H9 (cell line): ENCODE results near the gene FANK1. TPM values are rescaled to one million over a fixed set of nuclear protein-coding genes. Genes with fewer than 3 reads are reported as not detected.
"Not testable (repeated sequence)": the region's sequence is repeated elsewhere in the genome, so short reads cannot be mapped to it uniquely, and the experiment has no call there.

Experiments used
- DNase-seq: peaks from one replicate; pipeline ENCODE4 v3.0.0-alpha.2; 2017
- H2AFZ ChIP-seq: one replicate; pipeline ENCODE4 v1.6.1; 2013; ENCODE audit warnings: mild to moderate bottlenecking, low read length, control low read depth, moderate library complexity
- H2AK5ac ChIP-seq: 2 replicates; pipeline ENCODE4 v1.6.1; 2013; ENCODE audit warnings: low read length, control low read depth, mixed read lengths; ENCODE audit not compliant: insufficient read length
- H2BK120ac ChIP-seq: one replicate; pipeline ENCODE4 v1.6.1; 2013; ENCODE audit warnings: low read depth, mild to moderate bottlenecking, low read length, control low read depth, inconsistent platforms; ENCODE audit not compliant: poor library complexity, severe bottlenecking
- H2BK12ac ChIP-seq: 2 replicates; pipeline ENCODE4 v1.6.1; 2013; ENCODE audit warnings: low read length, control low read depth, mixed read lengths, low read depth; ENCODE audit not compliant: insufficient read length
- H2BK15ac ChIP-seq: 2 replicates; pipeline ENCODE4 v1.6.1; 2013; ENCODE audit warnings: low read depth, low read length, control low read depth
- H2BK20ac ChIP-seq: one replicate; pipeline ENCODE4 v1.6.1; 2013; ENCODE audit warnings: low read depth, mild to moderate bottlenecking, low read length, control low read depth, inconsistent platforms; ENCODE audit not compliant: poor library complexity, severe bottlenecking
- H2BK5ac ChIP-seq: 2 replicates; pipeline ENCODE4 v1.6.1; 2013; ENCODE audit warnings: low read length, control low read depth, mixed read lengths; ENCODE audit not compliant: insufficient read length
- H3K14ac ChIP-seq: 2 replicates; pipeline ENCODE4 v1.6.1; 2013; ENCODE audit warnings: low read length, control low read depth; ENCODE audit not compliant: insufficient read depth
- H3K18ac ChIP-seq: 2 replicates; pipeline ENCODE4 v1.6.1; 2013; ENCODE audit warnings: low read depth, mild to moderate bottlenecking, mixed read lengths, low read length, control low read depth; ENCODE audit not compliant: insufficient read length
- H3K23ac ChIP-seq: 2 replicates; pipeline ENCODE4 v1.6.1; 2013; ENCODE audit warnings: low read length, control low read depth, mixed read lengths, low read depth; ENCODE audit not compliant: insufficient read length
- H3K23me2 ChIP-seq: 2 replicates; pipeline ENCODE4 v1.6.1; 2013; ENCODE audit warnings: low read depth, mild to moderate bottlenecking, mixed read lengths, low read length, control low read depth; ENCODE audit not compliant: insufficient read length, poor library complexity, severe bottlenecking
- H3K27ac ChIP-seq: 2 replicates; pipeline ENCODE4 v1.5.1; 2013; ENCODE audit warnings: low read length, control low read depth, mixed read lengths, low read depth; ENCODE audit not compliant: insufficient read length
- H3K27me3 ChIP-seq: 2 replicates; pipeline ENCODE4 v1.6.1; 2013; ENCODE audit warnings: low read length, control low read depth, inconsistent platforms; ENCODE audit not compliant: insufficient read depth
- H3K4ac ChIP-seq: 2 replicates; pipeline ENCODE4 v1.6.1; 2013; ENCODE audit warnings: low read depth, mild to moderate bottlenecking, control low read depth, inconsistent platforms, low read length, moderate library complexity
- H3K4me1 ChIP-seq: 2 replicates; pipeline ENCODE4 v1.6.1; 2013; ENCODE audit warnings: low read length, control low read depth, inconsistent platforms; ENCODE audit not compliant: insufficient read depth
- H3K4me2 ChIP-seq: 2 replicates; pipeline ENCODE4 v1.6.1; 2013; ENCODE audit warnings: low read length, control low read depth, mixed read lengths; ENCODE audit not compliant: insufficient read length, insufficient read depth
- H3K56ac ChIP-seq: 2 replicates; pipeline ENCODE4 v1.6.1; 2013; ENCODE audit warnings: low read depth, mild to moderate bottlenecking, mixed read lengths, low read length, control low read depth; ENCODE audit not compliant: insufficient read length
- H3K79me1 ChIP-seq: 2 replicates; pipeline ENCODE4 v1.6.1; 2013; ENCODE audit warnings: low read depth, mild to moderate bottlenecking, moderate library complexity, low read length, control low read depth, inconsistent platforms; ENCODE audit not compliant: insufficient read depth, poor library complexity, severe bottlenecking
- H3K79me2 ChIP-seq: 2 replicates; pipeline ENCODE4 v1.6.1; 2013; ENCODE audit warnings: low read length, control low read depth, inconsistent platforms; ENCODE audit not compliant: insufficient read depth
- H3K9ac ChIP-seq: 2 replicates; pipeline ENCODE4 v1.6.1; 2013; ENCODE audit warnings: low read length, control low read depth, mixed read lengths; ENCODE audit not compliant: insufficient read length; ENCODE audit errors: extremely low read depth
- H3K9me3 ChIP-seq: one replicate; pipeline ENCODE4 v1.6.1; 2013; ENCODE audit warnings: low read depth, low read length, inconsistent platforms; ENCODE audit not compliant: control insufficient read depth
- H3T11ph ChIP-seq: one replicate; pipeline ENCODE4 v1.6.1; 2013; ENCODE audit warnings: mild to moderate bottlenecking, low read length, control low read depth, inconsistent platforms
- H4K20me1 ChIP-seq: one replicate; pipeline ENCODE4 v1.6.1; 2013; ENCODE audit not compliant: control insufficient read depth, insufficient read length, insufficient read depth
- H4K5ac ChIP-seq: 2 replicates; pipeline ENCODE4 v1.6.1; 2013; ENCODE audit warnings: low read depth, mild to moderate bottlenecking, mixed read lengths, low read length, control low read depth; ENCODE audit not compliant: insufficient read length
- H4K8ac ChIP-seq: replicated peaks from 2 replicates; pipeline ENCODE4 v1.6.1; 2013; ENCODE audit warnings: low read length, control low read depth, mixed read lengths, low read depth; ENCODE audit not compliant: insufficient read length
- H4K91ac ChIP-seq: 2 replicates; pipeline ENCODE4 v1.6.1; 2013; ENCODE audit warnings: low read depth, mild to moderate bottlenecking, moderate library complexity, mixed read lengths, low read length, control low read depth; ENCODE audit not compliant: insufficient read length
- H3K27ac Mint-ChIP-seq, 3 experiments: 2 replicates in 2 of 3; 3 replicates in 1 of 3; pipeline ENCODE4 v1.8.0; 2020 to 2021; ENCODE audit warnings: mixed read lengths in 3 of 3, mild to moderate bottlenecking in 1 of 3, moderate library complexity in 1 of 3
- H3K27me3 Mint-ChIP-seq: 2 replicates; pipeline ENCODE4 v1.8.0; 2021; ENCODE audit warnings: low read depth, mild to moderate bottlenecking, moderate library complexity, mixed read lengths
- H3K36me3 Mint-ChIP-seq, 3 experiments: 2 replicates in 2 of 3; 3 replicates in 1 of 3; pipeline ENCODE4 v1.8.0; 2020 to 2021; ENCODE audit warnings: low read depth in 3 of 3, mixed read lengths in 3 of 3; ENCODE audit not compliant: insufficient read depth in 1 of 3
- H3K4me1 Mint-ChIP-seq, 2 experiments: 2 replicates each; pipeline ENCODE4 v1.8.0; 2020; ENCODE audit warnings: mixed read lengths in 2 of 2
- H3K4me3 Mint-ChIP-seq, 2 experiments: 2 replicates in 1 of 2; 3 replicates in 1 of 2; pipeline ENCODE4 v1.8.0; 2020 to 2021; ENCODE audit warnings: mild to moderate bottlenecking in 2 of 2, mixed read lengths in 2 of 2, moderate library complexity in 1 of 2
- H3K9me3 Mint-ChIP-seq, 2 experiments: 2 replicates in 1 of 2; 3 replicates in 1 of 2; pipeline ENCODE4 v1.8.0; 2020; ENCODE audit warnings: mild to moderate bottlenecking in 2 of 2, mixed read lengths in 2 of 2, moderate library complexity in 1 of 2
- WGBS: extraction: QIAGEN DNeasy Blood & Tissue Kit; methylation state at CpG from one replicate; pipeline ENCODE4 v1.1.7; 2013; ENCODE audit warnings: missing lambda C conversion rate, low lambda C conversion rate, mixed read lengths; ENCODE audit not compliant: insufficient read length; ENCODE audit errors: extremely low coverage; 5-methylcytosine and 5-hydroxymethylcytosine counted together
- total RNA-seq: library from RNA; stranded (reverse); gene quantifications from 2 replicates; pipeline ENCODE4 v1.2.1, GENCODE V29; 2021

Gene FANK1
- total RNA-seq, 1 experiment from 2014 or later = 0.68 TPM

- H2BK120ac ChIP-seq, H3K79me2 ChIP-seq, H2BK20ac ChIP-seq, H3K79me1 ChIP-seq, H3K4me2 ChIP-seq, H3K27ac ChIP-seq, H4K91ac ChIP-seq, H3K27ac Mint-ChIP-seq, H4K8ac ChIP-seq, H3K56ac ChIP-seq, H2BK12ac ChIP-seq, H3K9ac ChIP-seq, H3K27me3 ChIP-seq, H2BK5ac ChIP-seq, H4K20me1 ChIP-seq, H2BK15ac ChIP-seq, H3K14ac ChIP-seq, H3K36me3 Mint-ChIP-seq, DNase-seq, H3K27me3 Mint-ChIP-seq, H3K23me2 ChIP-seq, H4K5ac ChIP-seq, H2AFZ ChIP-seq, H3K9me3 ChIP-seq, H3K4ac ChIP-seq, H3K18ac ChIP-seq, H3T11ph ChIP-seq, H3K4me3 Mint-ChIP-seq, H3K23ac ChIP-seq, H2AK5ac ChIP-seq, H3K4me1 ChIP-seq: not testable (repeated sequence)
- peaks cover 29 to 30% of the 10 kb centered on the region in 2 experiments for H3K4me1 Mint-ChIP-seq
- no CpG with 5 or more reads among the region's 5 CpGs for WGBS
- peaks cover 10 to 17% of the 10 kb centered on the region in 2 experiments for H3K9me3 Mint-ChIP-seq
Observed at GRCh38 chr10:125892402-125892801, 4.0 kb upstream of the FANK1 start.

GRCh38 chr10:125894176-125894575 lies 2.2 kb upstream of the FANK1 start:
- H2BK5ac ChIP-seq, H4K8ac ChIP-seq, H4K20me1 ChIP-seq, H3K4ac ChIP-seq, H3K56ac ChIP-seq, H3K9ac ChIP-seq, H2BK15ac ChIP-seq, H3K79me2 ChIP-seq, H3K4me1 ChIP-seq, H3K27me3 ChIP-seq, DNase-seq, H3K23me2 ChIP-seq, H2BK20ac ChIP-seq, H3K18ac ChIP-seq, H4K5ac ChIP-seq, H3K27ac ChIP-seq, H2BK12ac ChIP-seq, H3K27ac Mint-ChIP-seq, H3K4me2 ChIP-seq, H3K9me3 ChIP-seq, H3K36me3 Mint-ChIP-seq, H3T11ph ChIP-seq, H4K91ac ChIP-seq, H3K23ac ChIP-seq, H2AK5ac ChIP-seq, H2BK120ac ChIP-seq, H3K14ac ChIP-seq, H3K4me3 Mint-ChIP-seq, H3K79me1 ChIP-seq, H2AFZ ChIP-seq: not testable (repeated sequence)
- no CpG with 5 or more reads among the region's 3 CpGs for WGBS
- H3K4me1 Mint-ChIP-seq = peaks cover 30 to 33% of the 10 kb centered on the region in 2 experiments
- H3K27me3 Mint-ChIP-seq = peaks cover 15% of the 10 kb centered on the region
- H3K9me3 Mint-ChIP-seq = peaks cover 10 to 17% of the 10 kb centered on the region in 2 experiments
